AG04450 (cell line): Measurements from ENCODE around the gene PLXNB1. TPM values are rescaled to one million over a fixed set of nuclear protein-coding genes. Genes with fewer than 3 reads are reported as not detected.

Experiments
- CTCF ChIA-PET: fragments of 300-600, 350-600 bp; formaldehyde crosslinking; extraction: SDS; loops from one replicate; lab custom pipeline; 2022; ENCODE audit warnings: antibody characterized with exemption, inconsistent platforms; lab: Charles Lee
- POLR2A ChIA-PET: fragments of 350-600 bp; formaldehyde crosslinking; extraction: SDS; loops from one replicate; lab custom pipeline; 2021; ENCODE audit warnings: antibody characterized with exemption, inconsistent platforms; lab: Yijun Ruan, JAX
- DNase-seq: peaks from one replicate; pipeline ENCODE4 v3.0.0-alpha.2; 2011; ENCODE audit warnings: low read depth, low spot score
- H3K27ac ChIP-seq: one replicate; pipeline ENCODE4 v1.5.1; 2012; ENCODE audit warnings: low read depth, low read length, control low read depth
- H3K27me3 ChIP-seq: one replicate; pipeline ENCODE4 v1.6.0; 2012; ENCODE audit warnings: low read length; ENCODE audit not compliant: control insufficient read depth, insufficient read depth
- H3K4me3 ChIP-seq: 2 replicates; pipeline ENCODE4 v1.5.1; 2011; ENCODE audit warnings: mild to moderate bottlenecking, low read depth, low read length, control low read depth
- H3K9me3 ChIP-seq: 2 replicates; pipeline ENCODE4 v1.5.1; 2012; ENCODE audit warnings: low read length; ENCODE audit not compliant: control insufficient read depth, insufficient read depth
- polyA plus RNA-seq: library from polyadenylated mRNA; depleted of rRNA; stranded (reverse); fragments of >200 nt; gene quantifications from 2 replicates; pipeline ENCODE4 v1.2.3, GENCODE V29; 2011
- TF ChIP-seq, protein P1 (sequence below): IDR thresholded peaks from 2 replicates; pipeline ENCODE4 v1.5.1; 2011; ENCODE audit warnings: low read depth, low read length, control low read depth, inconsistent platforms

Gene PLXNB1
- polyA plus RNA-seq, 1 experiment = 13.4 TPM

DNA sequence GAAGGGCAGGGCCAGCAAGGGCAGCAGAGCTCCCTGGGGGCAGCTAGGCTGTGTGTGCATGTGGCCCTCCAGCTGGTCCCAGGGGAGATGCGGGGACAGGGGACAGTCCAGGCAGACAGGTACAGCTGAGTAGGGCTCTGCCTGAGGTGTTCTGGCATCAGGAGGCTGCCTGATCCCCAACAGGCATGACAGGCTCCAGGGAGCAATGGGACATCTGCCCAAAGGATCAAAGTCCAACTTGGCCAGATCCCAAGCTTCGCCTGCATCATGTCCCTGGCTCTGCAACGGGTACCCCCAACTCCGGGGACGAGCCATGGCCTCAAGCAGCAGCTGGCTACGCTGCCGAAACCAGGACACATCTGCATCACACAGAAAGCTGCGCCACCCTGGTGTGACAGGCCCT is 38.4 kb upstream of the PLXNB1 start:
- Histone ChIP-seq H3K27ac (no peak overlapping the region), H3K27me3 (no peaks in the 10 kb centered on the region), H3K4me3 (no peak overlapping the region), H3K9me3 (no peaks in the 10 kb centered on the region)
- ChIA-PET POLR2A (no interaction called here), CTCF (no interaction called here)
- no peak for DNase-seq
- TF ChIP-seq, protein P1, sequence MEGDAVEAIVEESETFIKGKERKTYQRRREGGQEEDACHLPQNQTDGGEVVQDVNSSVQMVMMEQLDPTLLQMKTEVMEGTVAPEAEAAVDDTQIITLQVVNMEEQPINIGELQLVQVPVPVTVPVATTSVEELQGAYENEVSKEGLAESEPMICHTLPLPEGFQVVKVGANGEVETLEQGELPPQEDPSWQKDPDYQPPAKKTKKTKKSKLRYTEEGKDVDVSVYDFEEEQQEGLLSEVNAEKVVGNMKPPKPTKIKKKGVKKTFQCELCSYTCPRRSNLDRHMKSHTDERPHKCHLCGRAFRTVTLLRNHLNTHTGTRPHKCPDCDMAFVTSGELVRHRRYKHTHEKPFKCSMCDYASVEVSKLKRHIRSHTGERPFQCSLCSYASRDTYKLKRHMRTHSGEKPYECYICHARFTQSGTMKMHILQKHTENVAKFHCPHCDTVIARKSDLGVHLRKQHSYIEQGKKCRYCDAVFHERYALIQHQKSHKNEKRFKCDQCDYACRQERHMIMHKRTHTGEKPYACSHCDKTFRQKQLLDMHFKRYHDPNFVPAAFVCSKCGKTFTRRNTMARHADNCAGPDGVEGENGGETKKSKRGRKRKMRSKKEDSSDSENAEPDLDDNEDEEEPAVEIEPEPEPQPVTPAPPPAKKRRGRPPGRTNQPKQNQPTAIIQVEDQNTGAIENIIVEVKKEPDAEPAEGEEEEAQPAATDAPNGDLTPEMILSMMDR = no peak

DNA sequence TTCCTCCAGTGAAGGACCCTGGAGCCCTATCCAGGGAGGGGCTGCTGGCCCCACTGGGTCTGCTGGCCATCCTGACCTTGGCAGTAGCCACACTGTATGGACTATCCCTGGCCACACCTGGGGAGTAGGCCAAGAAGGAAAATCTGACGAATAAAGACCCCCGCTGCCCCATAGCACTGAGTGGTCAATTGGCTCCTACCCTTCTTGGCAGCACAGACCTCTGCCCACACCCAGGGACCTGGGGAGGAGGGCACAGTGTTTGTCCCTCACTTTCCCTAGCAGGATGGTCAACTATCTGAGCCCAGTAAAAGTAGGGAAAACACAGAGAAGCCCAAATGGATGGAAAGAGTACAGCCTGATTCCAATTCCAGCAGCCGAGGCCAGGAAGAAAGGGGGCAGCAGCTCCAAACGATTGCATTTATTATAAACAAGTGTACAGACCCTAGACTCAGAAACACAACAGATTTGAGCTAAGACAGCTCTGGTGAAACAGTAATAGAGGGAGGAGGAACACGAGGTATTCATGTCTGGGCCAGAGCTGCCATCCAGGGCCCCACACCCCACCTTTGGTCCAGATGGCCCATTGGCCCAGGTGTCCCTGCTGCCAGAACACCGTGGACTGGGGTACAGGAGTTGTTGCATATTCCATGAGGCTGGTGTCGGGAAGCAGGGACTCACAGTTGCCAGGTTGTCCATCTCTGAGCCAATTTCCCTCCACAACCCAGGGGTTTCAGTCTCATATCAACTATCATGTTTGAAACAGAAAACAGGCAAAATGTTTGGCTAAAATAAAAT is 37.8 kb upstream of the PLXNB1 start:
- no peaks in the 10 kb centered on the region for H3K9me3 ChIP-seq
- no peak for DNase-seq
- ChIA-PET POLR2A (interaction anchor here (1.7 kb wide), 1 partner anchor 74 kb away, joined by 3 read pairs; no protein-coding TSS in a partner anchor), CTCF (no interaction called here)
- H3K27ac ChIP-seq = no peak overlapping the region
- H3K4me3 ChIP-seq = no peak overlapping the region
- TF ChIP-seq, protein P1 = no peak
- H3K27me3 ChIP-seq = no peaks in the 10 kb centered on the region

DNA sequence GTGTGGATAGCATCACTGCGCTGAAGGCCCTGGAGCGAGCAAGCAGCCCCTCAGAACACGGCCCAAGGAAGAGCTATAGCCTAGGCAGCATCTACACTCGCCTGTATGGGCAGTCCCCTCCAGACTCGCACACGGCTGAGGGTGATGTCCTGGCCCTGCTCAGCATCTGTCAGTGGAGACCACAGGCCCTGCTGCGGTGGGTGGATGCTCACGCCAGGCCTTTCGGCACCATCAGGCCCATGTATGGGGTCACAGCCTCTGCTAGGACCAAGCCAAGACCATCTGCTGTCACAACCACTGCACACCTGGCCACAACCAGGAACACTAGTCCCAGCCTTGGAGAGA is 37.2 kb upstream of the PLXNB1 start:
- H3K27ac ChIP-seq = peak overlapping the region; percentile 100
- H3K4me3 ChIP-seq = peak overlapping the region; percentile 66
- no peaks in the 10 kb centered on the region for H3K27me3 ChIP-seq
- DNase-seq = no peak
- H3K9me3 ChIP-seq = no peaks in the 10 kb centered on the region
- ChIA-PET POLR2A (interaction anchor here (0.6 to 1.7 kb wide), 2 partner anchors 70 to 75 kb away, joined by 3 to 11 read pairs; no protein-coding TSS in a partner anchor), CTCF (interaction anchor here (0.5 to 1.8 kb wide), 2 partner anchors 82 to 94 kb away, joined by 3 to 6 read pairs; no protein-coding TSS in a partner anchor)
- TF ChIP-seq, protein P1 = no peak

DNA sequence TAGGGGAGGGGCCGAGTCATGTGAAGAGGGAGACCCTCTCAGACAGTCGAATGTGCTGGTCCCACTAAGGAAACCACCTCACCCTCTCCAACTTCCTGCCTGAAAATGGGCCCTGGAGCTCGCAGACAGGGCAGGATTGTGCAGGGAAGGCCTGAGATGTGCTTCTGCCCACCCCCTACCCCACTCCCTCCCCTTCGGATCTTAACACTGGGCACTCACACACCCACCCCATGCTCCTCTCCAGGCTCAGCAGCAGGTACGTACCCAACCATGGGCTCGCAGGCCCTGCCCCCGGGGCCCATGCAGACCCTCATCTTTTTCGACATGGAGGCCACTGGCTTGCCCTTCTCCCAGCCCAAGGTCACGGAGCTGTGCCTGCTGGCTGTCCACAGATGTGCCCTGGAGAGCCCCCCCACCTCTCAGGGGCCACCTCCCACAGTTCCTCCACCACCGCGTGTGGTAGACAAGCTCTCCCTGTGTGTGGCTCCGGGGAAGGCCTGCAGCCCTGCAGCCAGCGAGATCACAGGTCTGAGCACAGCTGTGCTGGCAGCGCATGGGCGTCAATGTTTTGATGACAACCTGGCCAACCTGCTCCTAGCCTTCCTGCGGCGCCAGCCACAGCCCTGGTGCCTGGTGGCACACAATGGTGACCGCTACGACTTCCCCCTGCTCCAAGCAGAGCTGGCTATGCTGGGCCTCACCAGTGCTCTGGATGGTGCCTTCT is 36.7 kb upstream of the PLXNB1 start:
- peak overlapping the region; percentile 100 for H3K27ac ChIP-seq
- no peaks in the 10 kb centered on the region for H3K27me3 ChIP-seq
- no peak for DNase-seq
- ChIA-PET CTCF (interaction anchor here (0.5 to 1.8 kb wide), 4 partner anchors 79 to 94 kb away, joined by 3 to 6 read pairs (median 3); no protein-coding TSS in a partner anchor), POLR2A (interaction anchor here (0.6 to 1.7 kb wide), 3 partner anchors 71 to 83 kb away, joined by 3 to 11 read pairs (median 6); no protein-coding TSS in a partner anchor)
- TF ChIP-seq, protein P1 = no peak
- peak overlapping the region; percentile 66 for H3K4me3 ChIP-seq
- no peaks in the 10 kb centered on the region for H3K9me3 ChIP-seq
